Natural killer cell (primary cell): ENCODE results near the gene SLC39A11. TPM values are rescaled to one million over a fixed set of nuclear protein-coding genes. Genes with fewer than 3 reads are reported as not detected.

Experiments used
- ATAC-seq, 3 donors: fragments of 150-1000 bp in 2 of 3; fragments of 200-7000 bp in 1 of 3; cut with Tn5 transposase; 1 replicate in 1 of 3; 2 replicates in 2 of 3; pipeline ENCODE4 v1.10.0; 2021; ENCODE audit warnings: mild to moderate bottlenecking in 2 of 3, moderate library complexity in 2 of 3
- DNase-seq, 2 donors: peaks; one replicate each; pipeline versions ENCODE4 v3.0.0 to v3.0.0-alpha.2; 2013 to 2021; ENCODE audit warnings: mixed read lengths in 1 of 2
- H3K27ac ChIP-seq: one replicate; pipeline ENCODE4 v1.5.1; 2013; ENCODE audit warnings: mild to moderate bottlenecking, low read length
- H3K27me3 ChIP-seq: one replicate; pipeline ENCODE4 v1.6.1; 2013; ENCODE audit warnings: low read length; ENCODE audit not compliant: control insufficient read depth, insufficient read depth
- H3K36me3 ChIP-seq: one replicate; pipeline ENCODE4 v1.6.1; 2013; ENCODE audit warnings: low read length; ENCODE audit not compliant: control insufficient read depth, insufficient read depth
- H3K4me1 ChIP-seq: one replicate; pipeline ENCODE4 v1.6.1; 2013; ENCODE audit warnings: low read length; ENCODE audit not compliant: control insufficient read depth, insufficient read depth
- H3K4me3 ChIP-seq: one replicate; pipeline ENCODE4 v1.5.1; 2013; ENCODE audit warnings: low read length
- H3K9me3 ChIP-seq: one replicate; pipeline ENCODE4 v1.6.1; 2013; ENCODE audit warnings: low read length; ENCODE audit not compliant: control insufficient read depth, insufficient read depth
- H3K27ac Mint-ChIP-seq, 2 donors: one replicate each; pipeline ENCODE4 v1.8.0; 2022; ENCODE audit warnings: mild to moderate bottlenecking in 2 of 2, mixed read lengths in 2 of 2, moderate library complexity in 1 of 2
- H3K27me3 Mint-ChIP-seq, 2 donors: one replicate each; pipeline ENCODE4 v1.8.0; 2022; ENCODE audit warnings: low read depth in 2 of 2, mixed read lengths in 2 of 2
- H3K36me3 Mint-ChIP-seq: one replicate; pipeline ENCODE4 v1.8.0; 2022; ENCODE audit warnings: mixed read lengths
- H3K4me1 Mint-ChIP-seq, 2 donors: one replicate each; pipeline ENCODE4 v1.8.0; 2022; ENCODE audit warnings: mixed read lengths in 2 of 2
- H3K4me3 Mint-ChIP-seq: one replicate; pipeline ENCODE4 v1.8.0; 2022; ENCODE audit warnings: mild to moderate bottlenecking, moderate library complexity, mixed read lengths
- H3K9me3 Mint-ChIP-seq, 2 donors: one replicate each; pipeline ENCODE4 v1.8.0; 2022; ENCODE audit warnings: mixed read lengths in 2 of 2
- WGBS: methylation state at CpG from one replicate; pipeline ENCODE4 v1.1.7; 2013; ENCODE audit warnings: missing lambda C conversion rate; ENCODE audit not compliant: insufficient coverage; 5-methylcytosine and 5-hydroxymethylcytosine counted together
- intact Hi-C: fragments of 100-400 bp; cut with micrococcal nuclease; formaldehyde crosslinking; loops from one replicate; pipeline ENCODE4 v1.14.2; 2022
- total RNA-seq, 4 donors: library from RNA; stranded (reverse); fragments of 120-200 nt in 1 of 4; gene quantifications; one replicate each; pipeline versions ENCODE4 v1.2.3 to v1.2.4, GENCODE V29; 2013 to 2022
- TF ChIP-seq, protein P1 (sequence below): fragments of 200-600 bp; IDR thresholded peaks from one replicate; pipeline ENCODE4 v1.8.0; 2022; ENCODE audit warnings: antibody characterized with exemption

Gene SLC39A11
- total RNA-seq, 3 donors from 2014 or later (not counting 1 experiment from before 2014, with no cell fraction given) = 32.6 to 44.9 (median 39.4) TPM

DNA sequence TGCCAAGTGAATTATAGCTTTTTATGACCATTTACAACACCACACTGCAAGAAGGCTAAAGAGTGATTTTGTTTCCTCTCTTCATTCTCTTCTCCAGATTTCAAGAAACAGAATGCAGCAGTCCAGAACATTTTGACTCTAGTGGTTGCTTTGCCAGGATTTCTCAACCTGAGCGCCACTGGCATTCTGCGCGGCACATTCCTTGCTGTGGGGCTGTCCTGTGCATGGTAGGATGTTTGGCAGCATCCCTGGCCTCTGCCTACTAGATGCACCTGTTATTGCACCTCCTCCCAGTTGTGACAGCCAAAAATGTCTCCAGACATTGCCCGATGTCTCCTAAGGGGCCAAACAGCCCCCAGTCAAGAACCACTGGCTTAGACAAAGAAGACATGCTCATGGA lies 25.7 kb upstream of the SLC39A11 start:
- no peak for ATAC-seq
- H3K27me3 Mint-ChIP-seq = peaks cover 6 to 7% of the 10 kb centered on the region in 2 donors
- H3K27ac ChIP-seq = no peak overlapping the region
- no peaks in the 10 kb centered on the region for H3K4me1 ChIP-seq
- no peaks in the 10 kb centered on the region for H3K36me3 ChIP-seq
- no peak overlapping the region for H3K4me3 ChIP-seq
- H3K4me3 Mint-ChIP-seq = no peak overlapping the region
- H3K27me3 ChIP-seq = no peaks in the 10 kb centered on the region
- no peaks in the 10 kb centered on the region for H3K9me3 ChIP-seq
- no peaks in the 10 kb centered on the region for H3K9me3 Mint-ChIP-seq
- WGBS = 98% methylated on average over 4 of the region's 4 CpGs
- TF ChIP-seq, protein P1, sequence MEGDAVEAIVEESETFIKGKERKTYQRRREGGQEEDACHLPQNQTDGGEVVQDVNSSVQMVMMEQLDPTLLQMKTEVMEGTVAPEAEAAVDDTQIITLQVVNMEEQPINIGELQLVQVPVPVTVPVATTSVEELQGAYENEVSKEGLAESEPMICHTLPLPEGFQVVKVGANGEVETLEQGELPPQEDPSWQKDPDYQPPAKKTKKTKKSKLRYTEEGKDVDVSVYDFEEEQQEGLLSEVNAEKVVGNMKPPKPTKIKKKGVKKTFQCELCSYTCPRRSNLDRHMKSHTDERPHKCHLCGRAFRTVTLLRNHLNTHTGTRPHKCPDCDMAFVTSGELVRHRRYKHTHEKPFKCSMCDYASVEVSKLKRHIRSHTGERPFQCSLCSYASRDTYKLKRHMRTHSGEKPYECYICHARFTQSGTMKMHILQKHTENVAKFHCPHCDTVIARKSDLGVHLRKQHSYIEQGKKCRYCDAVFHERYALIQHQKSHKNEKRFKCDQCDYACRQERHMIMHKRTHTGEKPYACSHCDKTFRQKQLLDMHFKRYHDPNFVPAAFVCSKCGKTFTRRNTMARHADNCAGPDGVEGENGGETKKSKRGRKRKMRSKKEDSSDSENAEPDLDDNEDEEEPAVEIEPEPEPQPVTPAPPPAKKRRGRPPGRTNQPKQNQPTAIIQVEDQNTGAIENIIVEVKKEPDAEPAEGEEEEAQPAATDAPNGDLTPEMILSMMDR = no peak
- no peak for DNase-seq
- no peaks in the 10 kb centered on the region for H3K36me3 Mint-ChIP-seq
- H3K4me1 Mint-ChIP-seq = no peaks in the 10 kb centered on the region
- intact Hi-C loops = no loop called here
- H3K27ac Mint-ChIP-seq = no peak overlapping the region

DNA sequence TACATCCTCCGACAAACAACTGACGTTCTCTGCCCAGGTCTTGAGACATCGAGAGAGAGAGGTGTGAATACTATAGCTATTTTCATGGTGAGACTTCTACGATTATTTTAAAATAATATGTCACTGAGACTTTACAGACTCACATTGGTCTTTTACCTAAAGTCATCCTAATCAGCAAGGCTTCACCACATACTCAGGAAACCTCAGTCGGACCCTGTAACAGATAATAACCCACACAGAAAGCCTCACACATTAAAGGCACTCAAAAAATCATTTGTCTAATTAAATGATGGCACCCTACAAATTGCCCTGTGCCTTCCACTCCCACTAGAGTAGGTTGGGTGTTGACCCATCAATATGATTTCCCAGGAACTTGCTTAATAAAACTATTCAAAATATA lies 19.8 kb upstream of the SLC39A11 start:
- Histone ChIP-seq H3K27me3 (no peaks in the 10 kb centered on the region), H3K4me1 (no peaks in the 10 kb centered on the region), H3K36me3 (no peaks in the 10 kb centered on the region), H3K9me3 (no peaks in the 10 kb centered on the region), H3K27ac (no peak overlapping the region), H3K4me3 (no peak overlapping the region)
- H3K9me3 Mint-ChIP-seq = no peaks in the 10 kb centered on the region
- DNase-seq = no peak
- no peaks in the 10 kb centered on the region for H3K4me1 Mint-ChIP-seq
- H3K36me3 Mint-ChIP-seq = no peaks in the 10 kb centered on the region
- WGBS = 83% methylated on average over 4 of the region's 5 CpGs
- H3K27ac Mint-ChIP-seq = no peak overlapping the region
- no peak for ATAC-seq
- intact Hi-C loops = no loop called here
- TF ChIP-seq, protein P1 = no peak
- no peak overlapping the region for H3K4me3 Mint-ChIP-seq
- H3K27me3 Mint-ChIP-seq = peaks cover 0 to 7% of the 10 kb centered on the region in 2 donors

DNA sequence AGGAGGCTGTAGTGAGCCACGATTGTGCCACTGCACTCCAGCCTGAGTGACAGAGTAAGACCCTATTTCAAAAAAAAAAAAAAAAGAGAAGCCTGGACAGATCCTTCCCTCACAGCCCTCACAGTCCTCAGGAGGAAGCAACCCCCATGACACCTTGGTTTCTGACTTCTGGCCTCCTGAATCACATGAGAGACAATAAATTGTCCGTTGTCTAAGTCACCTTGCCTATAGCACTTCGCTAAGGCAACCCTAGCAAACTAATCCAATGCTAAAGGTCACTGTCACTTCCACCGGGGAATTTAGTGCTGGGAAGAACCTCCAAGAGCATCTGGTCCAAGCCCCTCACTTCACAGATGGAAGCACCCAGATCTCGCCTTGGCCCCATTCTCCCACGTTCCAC lies 18.9 kb upstream of the SLC39A11 start:
- no peak overlapping the region for H3K4me3 ChIP-seq
- Mint-ChIP-seq H3K27me3 (peaks cover 0 to 7% of the 10 kb centered on the region in 2 donors), H3K36me3 (no peaks in the 10 kb centered on the region), H3K27ac (no peak overlapping the region), H3K4me1 (no peaks in the 10 kb centered on the region), H3K9me3 (no peaks in the 10 kb centered on the region), H3K4me3 (no peak overlapping the region)
- WGBS = 90% methylated on average over 6 of the region's 6 CpGs
- intact Hi-C loops = no loop called here
- TF ChIP-seq, protein P1 = no peak
- ATAC-seq = no peak
- no peak for DNase-seq
- no peaks in the 10 kb centered on the region for H3K4me1 ChIP-seq
- no peak overlapping the region for H3K27ac ChIP-seq
- H3K9me3 ChIP-seq = no peaks in the 10 kb centered on the region
- H3K36me3 ChIP-seq = no peaks in the 10 kb centered on the region
- H3K27me3 ChIP-seq = no peaks in the 10 kb centered on the region

DNA sequence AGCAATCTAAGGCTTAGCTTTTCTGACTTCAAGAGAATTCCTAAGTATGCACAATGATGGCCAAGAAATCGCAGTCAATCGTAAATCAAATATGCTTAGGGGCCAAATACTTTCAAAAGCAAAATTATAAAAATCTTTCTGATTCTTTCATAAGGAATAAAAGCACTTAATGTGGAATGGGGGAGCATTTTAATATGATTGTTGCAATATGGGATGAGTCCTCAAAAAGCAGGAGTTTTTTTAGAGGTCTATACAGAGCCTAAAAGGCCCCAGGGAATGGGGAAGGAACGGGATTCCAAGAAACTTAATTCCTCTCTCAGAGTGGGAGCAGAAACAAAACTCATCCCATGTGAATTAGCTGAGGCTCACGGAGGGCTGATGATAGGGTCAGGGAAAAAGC lies 14.7 kb upstream of the SLC39A11 start:
- 95% methylated on average over 4 of the region's 4 CpGs for WGBS
- Histone ChIP-seq H3K9me3 (no peaks in the 10 kb centered on the region), H3K27ac (no peak overlapping the region), H3K27me3 (no peaks in the 10 kb centered on the region), H3K4me3 (no peak overlapping the region), H3K36me3 (no peaks in the 10 kb centered on the region), H3K4me1 (no peaks in the 10 kb centered on the region)
- Mint-ChIP-seq H3K9me3 (no peaks in the 10 kb centered on the region), H3K4me3 (no peak overlapping the region), H3K27ac (no peak overlapping the region), H3K36me3 (no peaks in the 10 kb centered on the region), H3K27me3 (no peaks in the 10 kb centered on the region), H3K4me1 (no peaks in the 10 kb centered on the region)
- DNase-seq (no peak), ATAC-seq (no peak)
- TF ChIP-seq, protein P1 = no peak
- intact Hi-C loops = no loop called here
